Activated B cell treated with CpG ODN at 0.5 μM for 24 hours (primary cell): Measurements from ENCODE around the gene RFT1. TPM values are rescaled to one million over a fixed set of nuclear protein-coding genes. Genes with fewer than 3 reads are reported as not detected.

Source experiments
- ATAC-seq: fragments of 200-7000 bp; cut with Tn5 transposase; one replicate; pipeline ENCODE4 v1.10.0; 2021; ENCODE audit warnings: low read depth, mild to moderate bottlenecking, moderate library complexity
- CTCF ChIA-PET: fragments of 350-600 bp; sonication (Branson Sonifier 250); formaldehyde crosslinking; loops from one replicate; lab custom pipeline; 2021; ENCODE audit warnings: antibody characterized with exemption; lab: Charles Lee
- POLR2A ChIA-PET: fragments of 350-600 bp; sonication (Branson Sonifier 250); formaldehyde crosslinking; loops from one replicate; lab custom pipeline; 2021; ENCODE audit warnings: antibody characterized with exemption; lab: Charles Lee
- DNase-seq: peaks from one replicate; pipeline ENCODE4 v3.0.0; 2022
- H3K27ac Mint-ChIP-seq: one replicate; pipeline ENCODE4 v1.8.0; 2020; ENCODE audit warnings: mixed read lengths
- H3K27me3 Mint-ChIP-seq: one replicate; pipeline ENCODE4 v1.8.0; 2021; ENCODE audit warnings: mixed read lengths
- H3K36me3 Mint-ChIP-seq: one replicate; pipeline ENCODE4 v1.8.0; 2021; ENCODE audit warnings: low read depth, mixed read lengths
- H3K4me1 Mint-ChIP-seq: one replicate; pipeline ENCODE4 v1.8.0; 2021; ENCODE audit warnings: mixed read lengths
- H3K4me3 Mint-ChIP-seq: one replicate; pipeline ENCODE4 v1.8.0; 2020; ENCODE audit warnings: mild to moderate bottlenecking, mixed read lengths
- H3K9me3 Mint-ChIP-seq: one replicate; pipeline ENCODE4 v1.8.0; 2020; ENCODE audit warnings: mixed read lengths
- intact Hi-C: fragments of 100-400 bp; cut with micrococcal nuclease; formaldehyde crosslinking; loops from one replicate; pipeline ENCODE4 v1.15.1; 2024
- total RNA-seq: library from RNA; stranded (reverse); gene quantifications from 2 replicates; pipeline ENCODE4 v1.2.3, GENCODE V29; 2022
- TF ChIP-seq, protein P1 (sequence below): fragments of 200-600 bp; IDR thresholded peaks from one replicate; pipeline ENCODE4 v1.8.0; 2022; ENCODE audit warnings: antibody characterized with exemption, mild to moderate bottlenecking

The RFT1 gene
- total RNA-seq, 1 donor from 2014 or later, result 23.6 TPM

DNA sequence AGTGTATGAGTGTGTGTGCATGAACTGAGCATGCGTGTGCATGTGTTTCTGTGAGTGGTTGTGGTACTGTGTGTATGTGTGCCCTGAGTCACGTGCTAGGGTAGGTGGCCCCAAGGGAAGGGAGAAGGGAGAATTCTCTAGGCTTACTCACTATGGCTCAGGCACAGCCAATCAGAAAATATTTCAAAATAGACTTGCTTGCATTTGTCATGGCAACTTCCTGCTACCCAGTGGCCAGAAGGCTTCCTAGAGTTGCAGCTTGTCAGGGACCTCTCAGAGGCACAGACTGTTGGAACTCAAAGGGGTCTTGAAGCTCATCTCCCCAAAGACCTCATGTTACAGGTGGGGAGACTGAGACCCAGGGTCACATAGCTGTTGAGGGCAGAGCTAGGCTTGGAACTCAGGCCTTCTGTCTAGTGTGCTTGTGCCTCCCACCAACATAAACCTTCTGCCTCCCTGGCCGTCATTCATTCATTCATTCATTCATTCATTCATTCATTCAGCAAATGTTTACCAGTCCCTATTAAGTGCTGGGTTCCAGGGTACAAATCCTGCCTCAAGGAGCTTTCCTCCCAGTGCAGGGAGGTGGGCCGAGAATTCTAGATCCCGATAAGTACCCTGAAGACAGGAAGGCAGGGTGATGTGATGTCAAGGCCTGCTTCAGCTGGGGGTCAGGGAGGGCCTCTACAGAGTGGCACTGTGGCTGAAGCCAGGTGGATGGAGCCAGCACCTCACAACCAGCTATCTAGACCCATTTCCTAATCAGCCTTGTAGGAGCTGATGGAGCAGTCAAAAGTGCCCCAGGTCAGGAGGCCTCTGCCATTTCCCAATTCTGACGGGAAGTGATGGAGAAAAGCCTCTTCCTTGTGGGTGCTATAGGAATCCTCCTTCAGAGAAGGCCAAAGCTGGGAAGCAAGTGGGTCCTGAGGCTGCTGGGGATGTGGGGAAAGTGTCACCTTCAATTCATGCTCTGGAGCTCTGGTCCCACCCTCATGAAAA lies 10.9 kb upstream of the RFT1 start:
- no peaks in the 10 kb centered on the region for H3K36me3 Mint-ChIP-seq
- ChIA-PET CTCF (interaction anchor here (1.4 kb wide), 1 partner anchor 20 kb away, joined by 4 read pairs; the partner anchor contains the start of gene PRKCD), POLR2A (interaction anchor here (0.5 to 1.0 kb wide), 2 partner anchors 9 to 108 kb away, joined by 4 to 6 read pairs; no protein-coding TSS in a partner anchor)
- ATAC-seq, result peak; percentile 58
- TF ChIP-seq, protein P1, sequence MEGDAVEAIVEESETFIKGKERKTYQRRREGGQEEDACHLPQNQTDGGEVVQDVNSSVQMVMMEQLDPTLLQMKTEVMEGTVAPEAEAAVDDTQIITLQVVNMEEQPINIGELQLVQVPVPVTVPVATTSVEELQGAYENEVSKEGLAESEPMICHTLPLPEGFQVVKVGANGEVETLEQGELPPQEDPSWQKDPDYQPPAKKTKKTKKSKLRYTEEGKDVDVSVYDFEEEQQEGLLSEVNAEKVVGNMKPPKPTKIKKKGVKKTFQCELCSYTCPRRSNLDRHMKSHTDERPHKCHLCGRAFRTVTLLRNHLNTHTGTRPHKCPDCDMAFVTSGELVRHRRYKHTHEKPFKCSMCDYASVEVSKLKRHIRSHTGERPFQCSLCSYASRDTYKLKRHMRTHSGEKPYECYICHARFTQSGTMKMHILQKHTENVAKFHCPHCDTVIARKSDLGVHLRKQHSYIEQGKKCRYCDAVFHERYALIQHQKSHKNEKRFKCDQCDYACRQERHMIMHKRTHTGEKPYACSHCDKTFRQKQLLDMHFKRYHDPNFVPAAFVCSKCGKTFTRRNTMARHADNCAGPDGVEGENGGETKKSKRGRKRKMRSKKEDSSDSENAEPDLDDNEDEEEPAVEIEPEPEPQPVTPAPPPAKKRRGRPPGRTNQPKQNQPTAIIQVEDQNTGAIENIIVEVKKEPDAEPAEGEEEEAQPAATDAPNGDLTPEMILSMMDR, result no peak
- H3K27me3 Mint-ChIP-seq, result no peaks in the 10 kb centered on the region
- H3K27ac Mint-ChIP-seq, result no peak overlapping the region
- intact Hi-C loops, result no loop called here
- H3K9me3 Mint-ChIP-seq, result no peaks in the 10 kb centered on the region
- no peak overlapping the region for H3K4me3 Mint-ChIP-seq
- H3K4me1 Mint-ChIP-seq, result no peaks in the 10 kb centered on the region
- DNase-seq, result no peak

DNA sequence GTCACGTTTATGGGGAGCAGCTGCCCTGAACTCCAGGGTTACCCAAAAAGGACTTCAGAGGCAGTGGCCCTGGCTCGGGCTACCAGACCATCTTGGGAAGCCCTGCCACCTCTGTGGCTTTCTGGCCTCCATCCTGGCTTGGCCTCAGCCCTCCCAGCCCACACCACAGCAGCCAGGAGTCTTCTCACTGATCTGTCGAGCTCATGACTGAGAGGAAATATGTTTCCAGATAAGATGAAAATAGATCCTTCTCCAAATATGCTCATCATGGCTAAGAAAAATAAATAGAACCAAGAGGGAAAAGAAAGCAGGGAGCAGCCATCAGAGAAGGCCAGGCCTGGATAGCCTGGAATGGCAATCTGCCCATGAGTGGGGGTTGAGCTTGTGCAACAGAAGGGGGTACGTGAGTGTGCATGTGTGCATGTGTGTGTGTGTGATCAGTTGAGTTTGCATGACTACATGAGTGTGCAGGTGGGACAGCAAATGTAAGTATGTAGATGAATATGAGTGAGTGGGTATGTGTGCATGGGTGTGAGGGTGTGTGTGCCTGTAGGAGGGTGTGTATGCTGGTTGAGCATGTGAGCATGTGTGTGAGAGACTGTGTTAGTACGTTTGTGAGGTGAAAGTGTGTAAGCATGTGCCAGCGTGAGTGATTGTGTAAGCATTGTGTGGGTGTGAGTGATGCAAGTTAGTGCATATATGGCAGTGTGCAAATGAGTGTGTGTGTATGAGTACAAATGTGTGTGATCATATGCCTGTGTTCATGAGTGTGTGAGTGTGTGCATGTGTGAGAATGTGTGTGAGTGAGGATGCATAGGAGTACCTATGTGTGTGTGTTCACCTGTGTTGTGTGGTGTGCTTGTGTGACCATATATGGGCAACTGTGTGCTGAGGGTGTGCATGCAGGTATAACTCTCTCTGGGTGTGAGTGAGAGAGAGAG lies 9.9 kb upstream of the RFT1 start:
- ChIA-PET CTCF (no interaction called here), POLR2A (no interaction called here)
- intact Hi-C loops, result no loop called here
- DNase-seq (no peak), ATAC-seq (no peak)
- no peak overlapping the region for H3K27ac Mint-ChIP-seq
- TF ChIP-seq, protein P1, result no peak
- no peak overlapping the region for H3K4me3 Mint-ChIP-seq
- no peaks in the 10 kb centered on the region for H3K9me3 Mint-ChIP-seq
- H3K4me1 Mint-ChIP-seq, result no peaks in the 10 kb centered on the region
- H3K36me3 Mint-ChIP-seq, result no peaks in the 10 kb centered on the region
- H3K27me3 Mint-ChIP-seq, result no peaks in the 10 kb centered on the region

DNA sequence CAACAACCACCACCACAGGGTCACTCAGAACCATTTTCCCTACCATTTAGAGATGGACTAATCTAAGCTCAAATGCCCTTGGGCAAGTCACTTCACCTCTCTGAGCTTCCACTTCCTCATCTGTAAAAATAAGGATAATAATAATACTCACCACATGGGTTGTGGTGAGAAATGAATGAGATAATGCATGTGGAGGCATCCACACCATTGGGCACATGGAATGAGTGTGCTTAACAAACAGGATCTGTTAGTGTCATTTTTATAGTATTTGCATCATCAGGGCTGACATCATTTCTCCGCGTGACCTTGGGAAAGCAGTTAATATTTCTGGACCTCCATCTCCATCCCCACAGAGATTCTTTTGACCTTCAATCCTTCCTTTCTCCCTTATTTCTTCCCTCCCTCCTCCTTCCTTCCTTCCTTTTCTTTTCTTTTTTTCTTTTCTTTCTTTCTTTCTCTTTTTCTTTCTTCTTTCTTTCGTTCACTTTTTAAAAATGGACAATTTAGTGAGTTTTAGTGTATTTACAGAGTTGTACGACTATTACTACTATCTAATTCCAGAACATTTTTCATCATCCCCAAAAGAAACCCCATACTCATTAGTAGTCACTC lies 7.7 kb upstream of the RFT1 start:
- H3K4me1 Mint-ChIP-seq, result no peaks in the 10 kb centered on the region
- ATAC-seq (no peak), DNase-seq (no peak)
- no peaks in the 10 kb centered on the region for H3K36me3 Mint-ChIP-seq
- no peaks in the 10 kb centered on the region for H3K27me3 Mint-ChIP-seq
- intact Hi-C loops, result no loop called here
- no peaks in the 10 kb centered on the region for H3K9me3 Mint-ChIP-seq
- no peak overlapping the region for H3K4me3 Mint-ChIP-seq
- ChIA-PET POLR2A (interaction anchor here (1.7 kb wide), 1 partner anchor 57 kb away, joined by 5 read pairs; no protein-coding TSS in a partner anchor), CTCF (interaction anchor here (7.9 kb wide), 1 partner anchor 59 kb away, joined by 194 read pairs; no protein-coding TSS in a partner anchor)
- TF ChIP-seq, protein P1, result no peak
- H3K27ac Mint-ChIP-seq, result no peak overlapping the region

DNA sequence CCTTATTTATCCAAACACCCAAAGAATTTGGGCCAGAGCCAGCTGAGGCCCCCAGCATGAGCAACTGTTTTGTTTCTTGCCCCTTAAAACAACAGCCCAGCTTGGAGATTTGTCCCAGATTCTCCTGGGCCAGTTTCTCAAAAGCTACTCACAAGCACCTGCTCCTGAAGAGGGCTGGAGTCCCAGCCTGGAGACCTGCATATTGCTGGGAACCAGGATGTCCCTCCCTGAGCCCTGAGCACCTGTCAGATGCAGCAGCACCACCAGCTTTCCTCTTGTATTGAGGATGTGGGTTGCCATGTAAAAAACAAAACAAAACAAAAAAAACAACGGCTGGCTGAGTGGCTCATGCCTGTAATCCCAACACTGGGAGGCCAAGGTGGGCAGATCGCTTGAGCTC lies 7.0 kb upstream of the RFT1 start:
- ChIA-PET POLR2A (interaction anchor here (0.6 to 1.7 kb wide), 2 partner anchors 31 to 58 kb away, joined by 5 to 6 read pairs; no protein-coding TSS in a partner anchor), CTCF (interaction anchor here (7.9 kb wide), 1 partner anchor 59 kb away, joined by 194 read pairs; no protein-coding TSS in a partner anchor)
- ATAC-seq, result no peak
- no peaks in the 10 kb centered on the region for H3K9me3 Mint-ChIP-seq
- no peak for DNase-seq
- H3K4me1 Mint-ChIP-seq, result no peaks in the 10 kb centered on the region
- H3K36me3 Mint-ChIP-seq, result no peaks in the 10 kb centered on the region
- no peaks in the 10 kb centered on the region for H3K27me3 Mint-ChIP-seq
- TF ChIP-seq, protein P1, result no peak
- no peak overlapping the region for H3K27ac Mint-ChIP-seq
- H3K4me3 Mint-ChIP-seq, result no peak overlapping the region
- intact Hi-C loops, result no loop called here
